Measurements from ENCODE around the gene RFX7. TPM values are rescaled to one million over a fixed set of nuclear protein-coding genes. Genes with fewer than 3 reads are reported as not detected.

The RFX7 gene
- total RNA-seq, 1 donor from 2014 or later = 17.1 TPM

DNA sequence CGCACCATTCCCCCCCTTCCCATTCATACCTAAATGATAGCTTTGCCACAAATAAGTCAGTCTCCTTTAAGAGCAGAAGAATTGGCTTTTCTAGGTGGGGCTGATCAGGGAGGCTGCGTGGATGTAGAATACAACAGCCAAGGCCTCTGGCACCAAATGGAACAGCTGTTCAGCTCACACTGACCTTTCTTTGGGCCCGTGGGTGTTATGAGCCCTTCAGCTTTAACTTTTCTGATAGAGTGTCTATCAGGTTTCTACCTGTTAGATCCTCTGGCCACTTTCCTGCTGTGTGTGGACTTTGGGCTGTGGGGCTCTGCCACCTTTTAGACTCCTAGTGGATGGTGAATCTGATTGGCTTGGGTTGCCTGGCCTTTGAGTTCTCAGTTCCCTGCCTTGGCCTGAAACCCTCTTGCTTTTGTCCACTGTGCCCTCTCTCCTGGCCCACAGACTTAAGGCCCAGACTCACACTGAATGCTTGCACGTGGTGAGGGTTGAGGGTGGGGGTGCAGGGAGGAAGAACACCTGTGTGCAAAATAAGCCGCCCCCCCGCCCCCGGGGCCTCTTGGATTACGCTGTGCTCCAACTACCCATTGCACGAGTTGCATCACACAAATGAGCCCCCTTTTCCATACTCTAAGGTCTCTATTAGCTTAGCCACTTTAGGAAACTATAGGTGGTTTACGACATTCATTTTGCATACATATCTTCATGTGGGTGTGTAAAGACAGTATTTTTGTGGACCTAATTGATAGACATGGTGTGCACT, 1.3 kb upstream of the RFX7 start:
- DNase-seq (ENCODE audit: low spot score in 2 of 2) (peak; percentile 32 to 38), FAIRE-seq (no peak)

DNA sequence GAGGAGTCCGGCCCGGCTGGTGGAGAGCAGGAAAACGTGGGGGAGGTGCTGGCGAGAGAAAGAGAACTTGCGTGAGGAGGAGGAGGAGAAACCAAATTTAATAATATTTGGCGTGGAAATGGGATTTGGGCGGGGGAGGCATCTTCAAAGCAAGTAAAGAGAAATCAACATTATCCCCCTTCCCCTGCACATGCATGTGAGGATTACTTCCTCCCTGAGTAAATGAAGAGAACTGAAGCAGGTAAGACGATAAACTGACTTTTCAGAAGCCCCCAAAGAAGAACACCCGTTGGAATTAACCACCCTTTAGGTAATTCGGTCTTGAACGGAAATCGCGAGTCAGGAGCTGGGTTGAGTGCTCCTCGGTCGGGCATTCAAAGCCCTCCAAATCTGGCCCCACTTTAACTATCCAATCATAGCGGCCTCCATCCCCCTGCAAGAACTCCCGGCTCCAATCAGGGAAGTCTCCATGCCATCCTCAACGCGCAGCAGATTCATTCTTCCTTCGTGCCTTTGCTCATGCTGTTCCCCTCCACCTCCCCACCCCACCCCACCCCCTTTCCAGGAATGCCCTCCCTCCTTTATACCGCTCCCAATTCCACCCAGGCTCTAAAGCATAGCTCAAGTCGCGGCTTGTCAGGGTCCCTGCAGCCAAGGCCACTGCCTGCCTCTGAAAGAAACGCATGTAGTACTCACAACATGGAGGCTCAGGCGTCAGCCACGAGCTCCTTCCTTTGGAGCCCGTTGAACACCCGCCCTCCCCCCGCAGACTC, 545 bp upstream of the RFX7 start:
- DNase-seq (ENCODE audit: low spot score in 2 of 2) (peak; percentile 43 to 55), FAIRE-seq (no peak)

DNA sequence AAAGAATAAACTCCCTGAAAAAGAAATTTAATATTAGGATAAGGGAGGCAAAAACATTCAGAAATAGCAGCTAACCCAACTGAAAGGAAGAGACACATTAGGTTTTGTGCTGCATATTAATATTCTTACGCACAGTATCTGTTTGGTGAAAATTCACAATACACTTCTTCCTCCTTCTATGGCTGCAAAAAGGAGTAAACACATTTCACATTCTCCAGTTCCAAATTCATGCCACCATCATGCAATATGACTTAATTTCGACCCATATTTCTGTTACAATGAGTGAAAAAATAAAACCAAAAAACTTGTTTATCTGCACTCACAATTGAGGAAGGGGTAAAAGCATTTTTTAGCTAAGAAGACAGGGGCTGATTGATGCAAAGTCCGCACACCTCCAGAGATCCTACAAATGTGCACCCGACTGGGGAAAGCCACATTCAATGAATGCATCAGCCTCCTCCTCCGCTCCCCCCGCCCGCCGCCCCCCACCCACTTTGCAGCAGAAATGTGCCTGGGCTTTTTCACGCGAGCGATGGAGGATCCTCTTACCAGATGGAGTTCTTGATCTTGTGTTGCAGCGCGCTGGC, 1.0 kb downstream of the RFX7 start:
- FAIRE-seq (no peak), DNase-seq (ENCODE audit: low spot score in 2 of 2) (peak in 1 of 2 donors; percentile 17)

DNA sequence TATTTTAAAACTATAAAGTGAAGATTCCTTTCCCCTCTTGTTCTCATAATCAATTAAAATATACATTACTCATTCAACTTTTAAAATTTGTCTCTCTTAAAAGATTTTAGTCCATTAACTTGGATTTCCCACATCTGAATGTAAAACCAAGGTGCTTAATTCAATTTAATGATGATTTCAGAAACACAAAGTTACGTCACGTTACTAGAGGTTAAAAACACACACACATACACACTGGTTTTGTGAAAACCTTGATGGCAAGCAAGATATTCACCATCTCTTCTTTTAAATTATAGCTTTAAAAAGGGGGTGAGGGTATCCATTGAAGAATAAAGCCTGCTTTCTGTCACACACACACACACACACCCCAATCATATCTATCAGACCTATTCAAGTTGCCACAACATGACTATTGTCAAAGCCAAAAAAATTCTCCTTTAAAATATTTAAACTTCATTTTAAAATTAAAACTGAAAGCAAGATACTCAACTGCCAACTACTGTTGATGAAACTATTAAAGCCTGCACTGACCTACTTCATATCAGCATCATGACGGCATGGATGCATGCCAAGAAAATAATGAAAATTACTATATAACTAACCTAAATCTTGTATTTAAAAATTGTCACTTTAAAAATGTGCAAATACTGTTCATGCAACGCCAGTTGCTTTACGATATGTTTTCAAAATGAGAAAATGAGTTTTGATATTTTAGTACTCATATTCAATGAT, 2.1 kb downstream of the RFX7 start:
- DNase-seq (ENCODE audit: low spot score in 2 of 2) (no peak), FAIRE-seq (no peak)

DNA sequence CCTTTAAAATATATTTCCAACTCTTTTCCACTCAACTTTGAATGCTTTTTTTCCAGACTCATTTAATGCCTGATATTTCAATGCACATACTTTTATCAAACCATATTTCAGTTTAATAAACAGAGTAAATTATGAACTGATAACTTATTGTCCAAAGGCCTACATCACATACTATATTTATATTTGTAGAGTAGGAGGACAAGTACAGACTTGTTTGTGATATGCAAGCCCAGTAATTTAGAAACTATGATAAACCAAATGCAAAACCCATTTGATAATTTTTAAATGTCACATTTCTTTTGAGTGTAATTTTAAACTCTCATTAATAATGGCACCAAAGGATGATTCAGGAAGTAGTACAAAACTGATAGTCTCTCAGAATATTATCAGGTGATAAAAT, 3.3 kb downstream of the RFX7 start:
- DNase-seq (ENCODE audit: low spot score in 2 of 2) = no peak
- FAIRE-seq = no peak

DNA sequence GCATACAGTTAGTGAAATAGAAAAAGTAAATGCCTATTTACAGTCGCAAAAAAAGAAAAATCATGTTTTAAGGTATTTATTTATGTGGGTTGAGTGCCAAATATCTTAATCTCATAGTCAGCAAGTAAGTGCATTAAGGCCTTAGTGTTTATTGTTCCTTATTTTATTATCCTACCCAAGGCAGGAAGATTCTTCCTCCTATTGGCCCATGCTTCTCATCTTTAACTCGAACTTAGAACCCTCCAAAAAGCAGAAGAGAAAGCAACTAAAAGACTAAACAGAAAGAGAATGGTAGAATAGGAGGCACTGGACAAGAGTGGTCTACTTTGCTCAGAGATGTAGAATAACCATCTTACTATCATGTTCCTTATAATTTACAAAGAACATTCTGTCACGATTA, 7.5 kb downstream of the RFX7 start:
- DNase-seq (ENCODE audit: low spot score in 2 of 2) (no peak), FAIRE-seq (no peak)

DNA sequence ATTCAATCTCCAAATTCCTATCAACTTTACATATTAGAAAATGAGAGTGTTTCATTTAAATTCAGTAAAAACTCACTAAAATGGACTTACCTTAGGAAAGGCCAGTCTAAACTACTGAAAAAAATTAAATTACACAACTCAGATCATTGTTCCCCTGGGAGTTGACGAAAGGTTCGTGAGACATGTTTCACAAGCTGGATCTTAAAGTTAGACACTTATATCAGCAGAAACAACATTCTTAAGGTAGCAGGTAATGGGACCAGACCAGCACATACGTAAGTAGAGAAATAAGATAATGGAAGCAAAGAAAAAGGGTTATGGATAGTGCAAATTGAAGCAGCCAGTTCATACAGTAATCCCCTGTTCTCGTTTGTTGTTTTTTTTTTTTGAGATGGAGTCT, 8.9 kb downstream of the RFX7 start:
- DNase-seq (ENCODE audit: low spot score in 2 of 2) (no peak), FAIRE-seq (no peak)

DNA sequence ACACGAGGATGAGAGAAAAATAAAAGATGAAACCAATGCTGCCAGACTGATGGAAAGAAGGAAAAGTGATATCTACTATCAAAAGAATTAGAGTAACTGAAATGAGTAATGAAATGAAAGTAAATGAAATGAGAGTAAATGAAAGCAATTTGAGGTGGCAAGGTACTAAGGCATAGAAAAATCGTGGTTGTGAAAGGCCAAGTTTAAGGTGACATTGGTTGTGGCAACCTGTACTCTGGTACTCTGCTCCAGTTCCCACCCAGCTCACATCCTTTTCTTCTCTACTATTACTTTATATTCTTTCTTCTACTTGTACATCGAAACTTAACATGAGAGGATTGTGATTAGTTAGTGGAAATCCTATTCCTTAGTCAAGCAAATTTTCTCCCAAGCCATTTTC, 10.1 kb downstream of the RFX7 start:
- DNase-seq (ENCODE audit: low spot score in 2 of 2) (no peak), FAIRE-seq (no peak)

DNA sequence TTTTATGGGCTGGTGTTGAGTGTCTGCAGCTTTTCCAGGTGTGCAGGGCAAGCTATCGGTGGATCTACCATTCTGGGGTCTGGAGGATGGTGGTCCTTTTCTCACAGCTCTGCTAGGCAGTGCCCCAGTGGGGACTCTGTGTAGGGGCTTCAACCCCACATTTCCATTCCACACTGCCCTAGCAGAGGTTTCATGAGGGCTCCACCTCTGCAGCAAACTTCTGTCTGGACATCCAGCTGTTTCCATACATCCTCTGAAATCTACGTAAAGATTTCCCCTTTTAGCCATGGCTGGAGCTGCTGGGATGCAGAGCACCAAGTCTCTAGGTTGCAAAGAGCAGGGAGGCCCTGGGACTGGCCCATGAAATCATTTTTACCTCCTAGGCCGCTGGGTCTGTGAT, 11.6 kb downstream of the RFX7 start:
- FAIRE-seq (no peak), DNase-seq (ENCODE audit: low spot score in 2 of 2) (no peak)

DNA sequence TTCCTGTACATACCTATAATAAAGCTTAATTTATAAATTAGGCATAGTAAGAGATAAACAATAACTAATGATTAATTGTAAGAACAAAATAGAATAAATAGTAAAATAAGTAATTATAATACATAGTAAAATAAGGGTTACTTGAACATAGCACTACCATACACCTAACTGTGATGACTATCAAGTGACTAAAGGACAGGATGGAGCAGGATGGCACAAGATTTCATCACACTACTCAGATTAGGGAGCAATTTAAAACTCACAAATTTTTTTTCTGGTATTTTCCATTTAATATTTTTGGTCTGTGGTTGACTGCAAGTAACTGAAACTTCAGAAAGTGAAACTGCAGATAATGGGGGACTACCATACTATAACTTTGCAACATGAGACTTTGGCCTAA, 14.8 kb downstream of the RFX7 start:
- DNase-seq (ENCODE audit: low spot score in 2 of 2) (no peak), FAIRE-seq (no peak)

DNA sequence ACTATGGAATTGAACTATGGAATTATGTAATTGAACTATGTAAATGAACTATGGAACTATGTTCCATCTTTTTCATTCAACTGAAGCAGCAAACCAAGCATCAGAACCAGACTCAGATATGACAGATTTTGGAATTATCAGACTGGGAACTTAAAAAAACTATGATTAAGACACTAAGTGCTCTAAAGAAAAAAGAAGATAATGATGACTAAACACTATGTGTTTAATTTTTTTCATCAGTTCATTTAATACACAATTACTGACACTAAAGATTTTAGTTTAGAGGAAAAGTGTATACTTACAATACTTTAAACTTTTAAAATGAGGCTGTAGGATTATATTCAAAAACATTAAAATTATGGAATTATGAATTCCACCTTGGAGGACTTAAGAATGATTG, 15.3 kb downstream of the RFX7 start:
- FAIRE-seq = no peak

DNA sequence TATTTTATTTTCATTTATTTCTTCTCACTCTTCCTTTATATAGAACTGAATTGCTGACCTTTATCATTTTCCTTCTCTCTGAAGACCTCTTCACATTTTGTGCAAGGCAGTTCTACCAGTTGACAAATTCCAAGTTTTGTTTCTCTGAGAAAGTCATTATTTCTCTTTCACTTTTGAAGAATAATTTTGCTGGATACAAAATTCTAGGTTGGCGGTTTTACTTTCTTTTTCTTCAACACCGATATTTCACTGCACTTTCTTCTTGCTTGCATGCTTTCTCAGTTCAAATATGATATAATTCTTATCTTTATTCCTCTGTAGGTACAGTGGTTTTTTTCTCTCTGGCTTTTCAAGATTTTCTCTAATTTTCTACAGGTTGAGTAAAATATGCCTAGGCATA, 15.9 kb downstream of the RFX7 start:
- FAIRE-seq = no peak
- no peak for DNase-seq (ENCODE audit: low spot score in 2 of 2)

More for the DNA sequence above, 15.3 kb downstream of the RFX7 start:
- no peak for DNase-seq (ENCODE audit: low spot score in 2 of 2)

DNA sequence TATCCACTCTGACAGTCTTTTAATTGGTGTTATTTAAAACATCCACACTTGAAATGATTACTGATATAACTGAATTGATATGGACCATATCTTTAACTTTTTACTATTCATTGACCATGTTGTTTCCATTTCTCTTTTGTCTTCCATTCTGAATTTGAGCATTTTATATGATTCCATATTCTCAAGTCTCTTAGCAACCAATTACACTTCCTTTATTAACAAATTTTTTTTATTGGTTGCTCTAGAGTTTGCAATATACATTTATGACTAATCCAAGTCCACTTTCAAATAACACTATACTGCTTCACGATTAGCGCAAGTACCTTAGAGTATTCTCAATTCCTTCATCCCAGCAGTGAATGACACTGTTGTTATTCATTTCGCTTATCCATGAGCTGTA, 16.4 kb downstream of the RFX7 start:
- no peak for DNase-seq (ENCODE audit: low spot score in 2 of 2)
- no peak for FAIRE-seq

DNA sequence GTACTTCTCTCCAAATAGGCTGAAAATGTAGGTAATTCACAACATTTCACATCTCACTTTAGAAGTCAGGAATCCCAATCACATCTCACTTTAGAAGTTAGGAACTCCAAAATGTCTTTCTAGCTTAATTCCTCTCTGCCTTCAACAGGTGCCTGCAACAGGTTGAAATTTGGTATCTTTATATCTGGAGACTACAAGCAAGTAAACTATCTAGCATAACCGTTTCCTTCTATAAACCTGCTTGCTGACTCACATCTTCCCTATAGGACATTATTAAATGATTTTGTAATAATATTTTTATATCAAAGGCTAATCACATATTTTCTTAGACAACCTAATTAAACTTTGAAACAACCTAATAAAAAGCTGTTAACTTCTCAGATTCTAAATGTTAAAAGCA, 18.2 kb downstream of the RFX7 start:
- DNase-seq (ENCODE audit: low spot score in 2 of 2) (no peak), FAIRE-seq (no peak)

DNA sequence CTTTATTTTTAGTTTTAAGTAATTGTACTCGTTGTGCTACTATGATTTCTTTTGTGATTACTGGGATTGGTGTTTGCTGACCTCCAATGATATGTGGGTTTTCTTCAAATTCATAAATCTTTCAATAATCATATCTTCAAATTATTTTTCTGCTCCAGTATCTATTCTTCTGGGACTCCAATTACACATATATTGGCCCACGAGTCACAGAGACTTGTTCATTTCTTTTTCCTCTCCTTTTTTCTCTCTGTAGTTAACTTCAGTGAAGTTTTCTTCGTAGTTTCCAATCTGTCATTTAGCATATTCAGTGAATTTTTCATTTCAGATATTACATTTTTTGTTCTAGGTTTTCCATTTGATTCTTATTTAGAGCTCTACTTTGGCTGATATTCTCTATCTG, 21.4 kb downstream of the RFX7 start:
- FAIRE-seq = no peak
- DNase-seq (ENCODE audit: low spot score in 2 of 2) = no peak

DNA sequence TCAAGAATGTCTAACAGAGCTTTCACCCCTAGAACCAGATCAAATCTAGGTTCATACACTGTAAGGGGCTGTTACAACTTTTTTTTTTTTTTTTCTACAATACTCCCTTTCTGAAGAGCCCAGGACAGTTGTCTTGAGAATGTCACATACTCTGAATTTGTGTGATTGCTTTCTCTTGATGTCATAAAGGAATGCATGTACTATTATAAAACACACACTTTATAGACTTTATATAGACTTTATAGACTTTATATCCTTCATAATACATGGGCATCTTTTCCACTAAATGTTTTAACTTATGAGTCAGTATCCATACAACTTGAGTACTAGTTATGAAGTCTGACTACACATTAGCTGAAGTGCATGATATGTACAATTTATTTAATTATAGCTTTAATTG, 26.3 kb downstream of the RFX7 start:
- FAIRE-seq (no peak), DNase-seq (ENCODE audit: low spot score in 2 of 2) (no peak)

DNA sequence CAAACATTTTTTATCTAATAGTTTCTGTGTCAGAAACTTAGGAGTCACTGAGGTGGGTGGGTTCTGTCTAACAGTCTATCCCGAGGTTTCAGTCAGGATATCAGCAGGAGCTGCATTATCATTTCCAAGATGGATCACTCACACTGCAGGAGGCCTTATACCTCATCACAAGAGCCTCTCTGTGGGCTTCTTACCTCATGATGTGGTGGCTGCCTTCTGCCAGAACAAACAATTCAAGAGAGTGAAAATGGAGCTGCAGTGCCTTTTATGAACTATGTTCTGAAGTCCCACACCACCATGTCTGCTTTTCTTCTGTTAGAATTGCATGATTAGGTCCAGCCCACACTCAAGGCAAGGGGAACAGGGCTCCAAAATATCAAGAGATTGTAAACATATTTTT, 27.9 kb downstream of the RFX7 start:
- FAIRE-seq = no peak
- no peak for DNase-seq (ENCODE audit: low spot score in 2 of 2)

DNA sequence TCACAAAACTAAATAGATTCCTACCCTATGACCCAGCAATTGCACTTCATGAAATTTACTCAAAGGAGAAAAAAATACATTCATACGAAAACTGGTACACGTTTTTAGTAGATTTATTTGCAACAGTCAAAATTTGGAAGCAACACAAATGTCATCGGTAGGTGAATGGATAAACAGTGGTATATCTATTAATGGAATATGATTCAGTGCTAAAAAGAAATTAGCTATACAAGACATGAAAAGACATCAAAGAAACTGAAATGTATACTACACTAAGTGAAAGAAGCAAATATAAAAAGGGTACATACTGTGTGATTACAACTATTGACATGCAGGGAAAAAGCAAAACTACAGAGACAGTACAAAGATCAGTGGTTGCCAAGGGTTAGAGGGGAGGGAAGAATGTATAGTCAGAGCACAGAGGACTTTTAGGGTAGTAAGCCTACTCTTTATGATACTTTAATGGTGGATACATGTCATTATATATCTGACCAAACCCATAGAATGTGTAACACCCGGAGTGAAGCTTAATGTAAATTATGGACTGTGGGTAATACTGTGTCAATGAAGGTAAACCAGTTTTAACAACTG, 31.6 kb downstream of the RFX7 start:
- FAIRE-seq = no peak
- no peak for DNase-seq (ENCODE audit: low spot score in 2 of 2)

DNA sequence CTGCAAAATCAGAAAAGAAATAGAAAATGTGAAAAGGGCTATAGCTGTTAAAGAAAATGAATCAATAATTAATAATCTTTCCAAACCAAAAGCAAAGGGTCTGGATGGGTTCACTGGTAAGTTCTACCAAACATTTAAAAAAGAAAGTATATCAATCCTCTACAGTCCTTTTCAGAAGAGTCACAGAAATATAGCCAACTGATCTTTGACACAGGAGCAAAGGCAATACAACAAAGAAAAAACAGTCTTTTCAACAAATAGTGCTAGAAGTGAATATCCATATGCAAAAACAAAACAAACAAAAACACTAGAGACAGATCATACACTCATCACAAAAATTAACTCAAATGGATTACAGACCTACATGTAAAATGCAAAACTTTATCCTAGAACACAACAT, 32.6 kb downstream of the RFX7 start:
- FAIRE-seq = no peak
- DNase-seq (ENCODE audit: low spot score in 2 of 2) = no peak

DNA sequence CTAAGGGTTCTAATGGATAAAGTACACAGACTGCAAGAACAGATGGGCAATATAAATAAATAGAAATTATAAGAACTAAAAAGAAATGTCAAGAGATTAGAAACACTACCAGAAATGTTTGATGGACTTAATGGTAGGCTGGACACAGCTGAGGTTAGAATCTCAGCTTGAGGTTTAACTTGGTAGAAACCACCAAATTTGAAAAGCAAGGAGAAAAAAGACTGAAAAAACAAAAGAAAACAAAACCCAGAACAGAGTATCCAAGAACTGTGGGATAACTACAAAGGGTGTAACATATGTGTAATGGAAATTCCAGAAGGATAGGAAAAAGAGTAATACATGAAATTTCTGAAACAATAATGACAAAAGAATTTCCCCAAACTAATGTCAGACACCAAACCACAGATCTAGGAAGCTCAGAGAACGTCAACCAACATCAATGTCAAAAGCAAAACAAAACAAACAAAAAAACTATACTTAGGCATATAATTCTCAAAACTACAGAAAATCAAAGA, 35.0 kb downstream of the RFX7 start:
- FAIRE-seq = no peak

More for the DNA sequence above, 35.0 kb downstream of the RFX7 start:
- no peak for DNase-seq (ENCODE audit: low spot score in 2 of 2)
